GM21619 (cell line): ENCODE measurements around the gene BAIAP2L2.
"Not testable (repeated sequence)": the region's sequence is repeated elsewhere in the genome, so short reads cannot be mapped to it uniquely, and the experiment has no call there.

Source experiments
- ATAC-seq: cut with Tn5 transposase; IDR thresholded peaks from one replicate; pipeline ENCODE4 v1.9.1; 2021; ENCODE audit not compliant: unreplicated experiment

The BAIAP2L2 gene

GRCh38 chr22:38040953-38041759, 69.3 kb downstream of the BAIAP2L2 start:
- ATAC-seq = no peak

GRCh38 chr22:38038890-38039812, 71.3 kb downstream of the BAIAP2L2 start:
- no peak for ATAC-seq

- ATAC-seq = no peak
Observed at GRCh38 chr22:38038426-38038825, 72.1 kb downstream of the BAIAP2L2 start.

GRCh38 chr22:38037367-38038150, 72.9 kb downstream of the BAIAP2L2 start:
- ATAC-seq = not testable (repeated sequence)

GRCh38 chr22:38036392-38037062, 74.0 kb downstream of the BAIAP2L2 start:
- no peak for ATAC-seq

- ATAC-seq = no peak
Observed at GRCh38 chr22:38035530-38035885, 75.0 kb downstream of the BAIAP2L2 start.
